Measurements from ENCODE around the gene PDE8A.
A peak's percentile ranks its signal among the peaks of the same experiment; 100 is the strongest.

PDE8A gene

DNA sequence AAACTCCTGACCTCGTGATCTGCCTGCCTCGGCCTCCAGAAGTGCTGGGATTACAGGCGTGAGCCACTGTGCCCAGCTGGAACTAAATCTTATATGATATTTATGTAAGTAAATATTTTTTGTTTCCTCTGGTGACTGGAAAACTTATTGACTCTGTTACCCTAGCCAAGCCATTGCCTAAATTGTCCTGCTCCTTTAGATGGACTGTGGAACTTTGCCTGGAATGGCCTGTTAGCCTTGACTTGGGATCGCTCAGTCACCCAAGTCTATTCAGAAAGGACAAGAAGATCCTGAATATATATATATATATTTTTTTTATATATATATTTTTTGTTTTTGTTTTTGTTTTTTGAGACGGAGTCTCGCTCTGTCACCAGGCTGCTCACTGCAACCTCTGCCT, 113.9 kb downstream of the PDE8A start:
- peaks cover 24 to 26% of the 10 kb centered on the region in 2 donors for H3K36me3 ChIP-seq (ENCODE audit: control insufficient read depth in 2 of 2, insufficient read depth in 2 of 2, low read length in 2 of 2)
- no peaks in the 10 kb centered on the region for H3K4me1 ChIP-seq (ENCODE audit: control insufficient read depth in 2 of 2, insufficient read depth in 2 of 2, low read length in 2 of 2)
- H3K4me3 ChIP-seq (ENCODE audit: low read length in 2 of 2): no peak overlapping the region
- no peak overlapping the region for H3K9ac ChIP-seq (ENCODE audit: low read depth in 1 of 2, low read length in 2 of 2)
- H3K27ac ChIP-seq (ENCODE audit: low read depth in 2 of 2, low read length in 2 of 2): no peak overlapping the region
- no peaks in the 10 kb centered on the region for H3K9me3 ChIP-seq (ENCODE audit: control insufficient read depth in 2 of 2, low read length in 2 of 2)
- H3K27me3 ChIP-seq (ENCODE audit: control insufficient read depth in 2 of 2, insufficient read depth in 2 of 2, low read length in 2 of 2): no peaks in the 10 kb centered on the region

DNA sequence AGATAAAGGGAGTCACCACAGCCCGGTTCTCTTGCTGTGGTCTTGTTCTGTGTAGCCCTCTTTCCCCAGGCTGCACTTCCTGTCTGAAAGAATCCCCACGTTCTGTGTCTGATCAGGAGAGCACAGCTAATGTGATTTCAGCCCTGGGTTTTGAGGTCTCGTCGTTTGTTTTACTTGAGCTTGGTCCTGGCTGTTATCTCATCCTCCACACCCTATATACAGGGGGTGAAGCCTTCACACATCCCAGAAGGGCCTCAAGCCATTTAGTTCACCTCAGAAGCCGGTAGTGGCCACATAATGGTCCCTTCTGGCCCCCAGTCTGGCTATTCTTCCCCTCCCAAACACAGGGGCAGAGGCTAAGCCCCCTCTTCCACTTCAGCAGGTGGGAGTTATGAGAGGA, 115.6 kb downstream of the PDE8A start:
- H3K27ac ChIP-seq (ENCODE audit: low read depth in 2 of 2, low read length in 2 of 2): no peak overlapping the region
- H3K36me3 ChIP-seq (ENCODE audit: control insufficient read depth in 2 of 2, insufficient read depth in 2 of 2, low read length in 2 of 2): peaks cover 16 to 32% of the 10 kb centered on the region in 2 donors
- no peak overlapping the region for H3K9ac ChIP-seq (ENCODE audit: low read depth in 1 of 2, low read length in 2 of 2)

DNA sequence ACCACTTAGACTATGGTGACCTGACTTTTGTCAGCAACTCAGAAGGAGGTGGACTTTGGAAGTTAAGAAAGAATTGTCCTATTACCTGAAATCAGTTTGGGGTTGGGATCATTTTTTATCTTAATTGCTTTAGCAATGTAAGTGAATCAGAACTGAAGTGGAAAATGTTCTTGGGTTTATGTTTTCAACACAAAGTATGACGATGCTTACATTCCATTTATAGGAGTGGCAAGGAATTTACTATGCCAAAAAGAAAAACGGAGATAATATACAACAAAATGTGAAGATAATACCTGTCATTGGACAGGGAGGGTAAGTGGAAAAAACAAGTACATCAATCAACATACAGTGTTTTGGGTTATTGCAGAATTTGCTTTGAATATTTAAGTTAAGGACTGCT, 116.1 kb downstream of the PDE8A start:
- Histone ChIP-seq H3K9me3 (ENCODE audit: control insufficient read depth in 2 of 2, low read length in 2 of 2) (no peaks in the 10 kb centered on the region), H3K9ac (ENCODE audit: low read depth in 1 of 2, low read length in 2 of 2) (no peak overlapping the region), H3K4me1 (ENCODE audit: control insufficient read depth in 2 of 2, insufficient read depth in 2 of 2, low read length in 2 of 2) (no peaks in the 10 kb centered on the region), H3K4me3 (ENCODE audit: low read length in 2 of 2) (no peak overlapping the region), H3K27me3 (ENCODE audit: control insufficient read depth in 2 of 2, insufficient read depth in 2 of 2, low read length in 2 of 2) (no peaks in the 10 kb centered on the region), H3K36me3 (ENCODE audit: control insufficient read depth in 2 of 2, insufficient read depth in 2 of 2, low read length in 2 of 2) (peaks cover 12 to 27% of the 10 kb centered on the region in 2 donors), H3K27ac (ENCODE audit: low read depth in 2 of 2, low read length in 2 of 2) (no peak overlapping the region)

More for the DNA sequence above, 115.6 kb downstream of the PDE8A start:
- no peaks in the 10 kb centered on the region for H3K9me3 ChIP-seq (ENCODE audit: control insufficient read depth in 2 of 2, low read length in 2 of 2)
- H3K4me3 ChIP-seq (ENCODE audit: low read length in 2 of 2): no peak overlapping the region
- no peaks in the 10 kb centered on the region for H3K27me3 ChIP-seq (ENCODE audit: control insufficient read depth in 2 of 2, insufficient read depth in 2 of 2, low read length in 2 of 2)
- H3K4me1 ChIP-seq (ENCODE audit: control insufficient read depth in 2 of 2, insufficient read depth in 2 of 2, low read length in 2 of 2): no peaks in the 10 kb centered on the region

DNA sequence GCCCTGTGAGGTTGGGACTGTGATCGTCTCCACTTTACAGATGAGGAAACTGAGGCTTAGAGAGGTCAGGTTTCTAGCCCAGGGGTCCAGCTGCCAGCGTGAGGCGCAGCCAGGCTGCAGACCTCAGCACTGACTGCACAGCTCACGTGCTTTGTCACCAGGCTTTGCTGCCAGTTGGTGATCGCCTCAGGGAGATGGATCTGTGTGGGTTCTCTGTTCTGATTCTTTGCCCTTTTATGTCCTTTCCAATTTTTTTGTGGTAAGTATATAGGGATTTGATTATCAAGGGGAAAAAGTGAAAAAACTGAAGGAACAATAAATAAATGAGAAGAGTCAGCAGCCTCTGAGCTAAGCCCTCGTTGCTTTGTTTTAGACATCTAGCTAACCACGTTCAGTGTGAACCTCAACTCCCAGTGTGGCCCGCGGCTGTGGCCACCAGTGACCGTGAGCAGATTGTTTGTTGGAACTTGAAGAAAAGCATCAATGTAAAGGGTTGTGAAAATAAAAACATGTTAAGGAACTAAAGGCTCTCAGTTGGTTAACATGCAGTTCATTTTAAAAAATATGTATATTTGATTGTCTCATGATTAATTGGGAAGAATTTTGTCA, 117.6 kb downstream of the PDE8A start:
- Histone ChIP-seq H3K27ac (ENCODE audit: low read depth in 2 of 2, low read length in 2 of 2) (no peak overlapping the region), H3K9ac (ENCODE audit: low read depth in 1 of 2, low read length in 2 of 2) (no peak overlapping the region), H3K36me3 (ENCODE audit: control insufficient read depth in 2 of 2, insufficient read depth in 2 of 2, low read length in 2 of 2) (peaks cover 15 to 37% of the 10 kb centered on the region in 2 donors), H3K9me3 (ENCODE audit: control insufficient read depth in 2 of 2, low read length in 2 of 2) (no peaks in the 10 kb centered on the region), H3K4me3 (ENCODE audit: low read length in 2 of 2) (no peak overlapping the region), H3K4me1 (ENCODE audit: control insufficient read depth in 2 of 2, insufficient read depth in 2 of 2, low read length in 2 of 2) (no peaks in the 10 kb centered on the region), H3K27me3 (ENCODE audit: control insufficient read depth in 2 of 2, insufficient read depth in 2 of 2, low read length in 2 of 2) (no peaks in the 10 kb centered on the region)

DNA sequence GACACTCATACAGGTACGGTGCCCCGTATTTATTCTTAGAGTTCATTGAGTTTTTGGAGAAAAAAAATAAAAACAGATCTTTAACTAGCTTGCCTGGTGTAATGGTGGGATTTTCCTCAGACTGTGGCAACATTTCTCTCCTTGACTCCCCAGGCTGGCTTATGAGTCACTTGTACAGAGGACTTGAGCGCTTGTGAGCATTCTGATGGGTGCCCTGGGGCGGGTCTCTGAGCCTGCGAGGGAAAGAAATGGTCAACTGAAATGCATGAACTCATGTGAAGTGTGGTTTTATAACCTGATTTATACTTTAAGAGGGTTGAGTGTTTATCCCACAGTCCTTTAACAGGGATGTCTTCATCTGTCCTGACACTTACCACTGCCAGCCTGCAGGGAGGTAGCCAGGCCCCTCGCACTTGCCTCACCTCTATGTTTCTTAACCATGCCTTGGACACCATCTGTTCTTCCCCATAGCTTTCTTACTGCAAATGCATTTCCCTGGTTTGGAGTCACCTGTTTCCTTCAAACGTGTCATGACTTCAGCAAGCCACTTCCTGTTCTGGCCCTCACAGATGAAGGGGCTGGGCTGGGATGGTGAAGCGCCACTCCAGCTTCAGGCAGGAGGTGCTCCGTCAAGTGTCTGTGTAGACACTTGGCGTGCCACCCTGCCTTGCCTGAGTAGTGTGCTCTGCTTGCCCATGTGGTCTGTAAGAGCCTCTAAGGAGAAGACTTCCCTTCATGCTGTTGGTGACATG, 118.7 kb downstream of the PDE8A start:
- H3K4me1 ChIP-seq (ENCODE audit: control insufficient read depth in 2 of 2, insufficient read depth in 2 of 2, low read length in 2 of 2): no peaks in the 10 kb centered on the region
- no peak overlapping the region for H3K27ac ChIP-seq (ENCODE audit: low read depth in 2 of 2, low read length in 2 of 2)

DNA sequence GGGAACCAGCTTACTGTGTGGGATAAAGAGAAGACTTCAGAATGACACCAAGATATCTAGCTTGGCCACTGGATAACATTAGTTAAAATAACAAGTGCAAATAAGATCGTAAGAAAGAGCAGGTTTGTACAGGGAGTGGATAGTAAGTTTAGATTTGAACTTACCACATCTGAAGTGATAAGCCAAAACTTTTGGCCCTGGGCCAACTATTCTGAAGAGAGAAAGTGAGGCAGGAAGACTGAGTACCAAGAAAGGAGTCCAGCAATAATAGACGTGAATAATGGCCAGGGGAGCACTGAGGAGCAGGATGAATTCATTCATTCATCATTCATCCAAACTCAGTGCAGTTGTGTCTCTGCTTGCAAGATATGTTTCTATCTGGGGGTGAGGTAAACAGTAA, 122.9 kb downstream of the PDE8A start:
- no peak overlapping the region for H3K4me3 ChIP-seq (ENCODE audit: low read length in 2 of 2)
- H3K27me3 ChIP-seq (ENCODE audit: control insufficient read depth in 2 of 2, insufficient read depth in 2 of 2, low read length in 2 of 2): no peaks in the 10 kb centered on the region
- peaks cover 24 to 45% of the 10 kb centered on the region in 2 donors for H3K36me3 ChIP-seq (ENCODE audit: control insufficient read depth in 2 of 2, insufficient read depth in 2 of 2, low read length in 2 of 2)
- no peak overlapping the region for H3K27ac ChIP-seq (ENCODE audit: low read depth in 2 of 2, low read length in 2 of 2)
- H3K9me3 ChIP-seq (ENCODE audit: control insufficient read depth in 2 of 2, low read length in 2 of 2): no peaks in the 10 kb centered on the region
- H3K9ac ChIP-seq (ENCODE audit: low read depth in 1 of 2, low read length in 2 of 2): no peak overlapping the region
- no peaks in the 10 kb centered on the region for H3K4me1 ChIP-seq (ENCODE audit: control insufficient read depth in 2 of 2, insufficient read depth in 2 of 2, low read length in 2 of 2)

More for the DNA sequence above, 118.7 kb downstream of the PDE8A start:
- Histone ChIP-seq H3K36me3 (ENCODE audit: control insufficient read depth in 2 of 2, insufficient read depth in 2 of 2, low read length in 2 of 2) (peaks cover 11 to 41% of the 10 kb centered on the region in 2 donors), H3K4me3 (ENCODE audit: low read length in 2 of 2) (no peak overlapping the region), H3K9ac (ENCODE audit: low read depth in 1 of 2, low read length in 2 of 2) (no peak overlapping the region), H3K27me3 (ENCODE audit: control insufficient read depth in 2 of 2, insufficient read depth in 2 of 2, low read length in 2 of 2) (no peaks in the 10 kb centered on the region), H3K9me3 (ENCODE audit: control insufficient read depth in 2 of 2, low read length in 2 of 2) (no peaks in the 10 kb centered on the region)

DNA sequence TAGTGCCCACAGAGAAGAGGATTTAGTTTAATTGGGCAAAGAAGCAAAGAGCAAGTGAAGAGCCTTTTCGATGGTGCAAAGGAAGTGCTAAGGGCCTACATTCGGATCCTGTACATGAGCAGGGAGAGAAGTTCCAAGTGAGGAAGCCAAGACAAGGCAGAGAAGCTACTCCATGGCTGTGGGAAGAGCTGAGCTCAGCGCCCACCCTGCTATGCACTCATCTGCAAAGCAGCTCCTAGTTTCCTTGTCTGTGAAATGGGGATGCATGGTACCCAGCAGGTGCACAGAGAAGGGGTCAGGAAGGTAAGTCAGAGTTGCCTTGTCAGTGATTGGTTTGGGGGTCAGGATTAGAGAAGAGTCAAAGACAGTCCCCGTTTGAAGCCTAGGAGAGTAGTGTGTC, 126.5 kb downstream of the PDE8A start:
- Histone ChIP-seq H3K27me3 (ENCODE audit: control insufficient read depth in 2 of 2, insufficient read depth in 2 of 2, low read length in 2 of 2) (no peaks in the 10 kb centered on the region), H3K4me3 (ENCODE audit: low read length in 2 of 2) (no peak overlapping the region), H3K27ac (ENCODE audit: low read depth in 2 of 2, low read length in 2 of 2) (no peak overlapping the region), H3K9ac (ENCODE audit: low read depth in 1 of 2, low read length in 2 of 2) (no peak overlapping the region), H3K9me3 (ENCODE audit: control insufficient read depth in 2 of 2, low read length in 2 of 2) (no peaks in the 10 kb centered on the region), H3K4me1 (ENCODE audit: control insufficient read depth in 2 of 2, insufficient read depth in 2 of 2, low read length in 2 of 2) (no peaks in the 10 kb centered on the region), H3K36me3 (ENCODE audit: control insufficient read depth in 2 of 2, insufficient read depth in 2 of 2, low read length in 2 of 2) (peaks cover 31 to 42% of the 10 kb centered on the region in 2 donors)

DNA sequence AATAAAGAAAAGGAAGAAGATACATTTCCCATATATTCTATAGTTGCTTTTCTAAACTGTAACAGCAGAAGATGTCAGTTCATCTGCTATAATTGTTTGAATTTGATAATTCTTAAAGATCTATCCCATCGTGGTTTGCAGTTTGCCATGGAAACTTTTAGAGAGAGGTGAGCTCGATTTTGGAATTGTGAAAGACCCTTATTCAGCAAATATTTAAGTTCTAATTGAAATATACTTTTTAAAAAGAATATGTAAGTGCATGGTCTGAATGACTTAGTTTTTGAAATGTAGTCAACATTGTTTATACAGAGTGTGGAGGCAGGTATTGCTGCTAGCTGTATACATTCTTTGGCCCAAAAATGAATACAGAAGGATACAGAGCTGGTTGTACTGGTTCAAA, 127.7 kb downstream of the PDE8A start:
- peaks cover 35 to 44% of the 10 kb centered on the region in 2 donors for H3K36me3 ChIP-seq (ENCODE audit: control insufficient read depth in 2 of 2, insufficient read depth in 2 of 2, low read length in 2 of 2)
- H3K27me3 ChIP-seq (ENCODE audit: control insufficient read depth in 2 of 2, insufficient read depth in 2 of 2, low read length in 2 of 2): no peaks in the 10 kb centered on the region
- no peak overlapping the region for H3K4me3 ChIP-seq (ENCODE audit: low read length in 2 of 2)
- H3K9ac ChIP-seq (ENCODE audit: low read depth in 1 of 2, low read length in 2 of 2): no peak overlapping the region
- H3K27ac ChIP-seq (ENCODE audit: low read depth in 2 of 2, low read length in 2 of 2): no peak overlapping the region
- no peaks in the 10 kb centered on the region for H3K4me1 ChIP-seq (ENCODE audit: control insufficient read depth in 2 of 2, insufficient read depth in 2 of 2, low read length in 2 of 2)
- H3K9me3 ChIP-seq (ENCODE audit: control insufficient read depth in 2 of 2, low read length in 2 of 2): no peaks in the 10 kb centered on the region

DNA sequence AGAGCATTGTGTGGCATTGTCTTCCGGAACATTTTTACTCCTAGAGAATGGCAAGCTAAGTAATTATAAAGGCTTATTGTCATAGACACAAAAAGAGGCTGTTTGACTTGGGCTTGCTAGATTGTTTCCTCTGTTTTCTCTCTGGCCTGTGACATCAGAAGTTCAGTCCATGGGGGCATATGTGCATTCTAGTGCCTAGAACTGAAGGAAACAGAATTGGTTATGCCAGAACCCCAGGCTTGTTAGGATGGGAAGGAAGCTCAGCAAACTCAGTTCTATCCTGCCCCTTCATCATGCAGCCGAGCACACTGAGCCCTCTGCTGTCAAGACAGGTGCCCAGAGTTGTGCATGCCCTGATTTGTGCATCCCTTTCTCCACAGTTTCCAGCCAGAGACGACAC, 131.3 kb downstream of the PDE8A start:
- Histone ChIP-seq H3K27me3 (ENCODE audit: control insufficient read depth in 2 of 2, insufficient read depth in 2 of 2, low read length in 2 of 2) (no peaks in the 10 kb centered on the region), H3K4me3 (ENCODE audit: low read length in 2 of 2) (no peak overlapping the region), H3K4me1 (ENCODE audit: control insufficient read depth in 2 of 2, insufficient read depth in 2 of 2, low read length in 2 of 2) (no peaks in the 10 kb centered on the region), H3K9me3 (ENCODE audit: control insufficient read depth in 2 of 2, low read length in 2 of 2) (no peaks in the 10 kb centered on the region), H3K36me3 (ENCODE audit: control insufficient read depth in 2 of 2, insufficient read depth in 2 of 2, low read length in 2 of 2) (peaks cover 48 to 68% of the 10 kb centered on the region in 2 donors), H3K27ac (ENCODE audit: low read depth in 2 of 2, low read length in 2 of 2) (no peak overlapping the region), H3K9ac (ENCODE audit: low read depth in 1 of 2, low read length in 2 of 2) (no peak overlapping the region)

DNA sequence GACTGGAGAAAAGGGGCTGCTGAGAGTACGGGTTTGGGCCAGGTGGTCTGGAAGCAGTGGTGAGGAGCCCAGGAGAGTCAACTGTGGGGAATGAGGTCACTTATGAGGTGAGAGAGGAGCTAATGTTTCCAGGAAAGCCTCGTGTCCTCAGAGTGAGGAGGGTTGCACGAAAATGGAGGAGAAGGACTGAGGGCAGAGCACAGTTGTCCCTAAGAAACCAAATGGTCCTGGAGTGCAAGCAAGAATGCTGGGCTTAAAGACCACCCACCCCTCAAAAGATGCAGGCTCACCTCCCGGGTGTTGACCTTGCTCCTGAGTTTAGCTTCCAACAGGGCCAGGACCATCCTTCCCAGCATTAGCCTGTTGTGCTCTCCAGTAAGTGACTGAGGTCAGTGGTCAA, 133.2 kb downstream of the PDE8A start:
- Histone ChIP-seq H3K36me3 (ENCODE audit: control insufficient read depth in 2 of 2, insufficient read depth in 2 of 2, low read length in 2 of 2) (peaks cover 40 to 64% of the 10 kb centered on the region in 2 donors), H3K9me3 (ENCODE audit: control insufficient read depth in 2 of 2, low read length in 2 of 2) (no peaks in the 10 kb centered on the region)

More for the DNA sequence above, 133.2 kb downstream of the PDE8A start:
- H3K4me1 ChIP-seq (ENCODE audit: control insufficient read depth in 2 of 2, insufficient read depth in 2 of 2, low read length in 2 of 2): no peaks in the 10 kb centered on the region
- peak overlapping the region in 1 of 2 donors; percentile 15 for H3K9ac ChIP-seq (ENCODE audit: low read depth in 1 of 2, low read length in 2 of 2)
- H3K27me3 ChIP-seq (ENCODE audit: control insufficient read depth in 2 of 2, insufficient read depth in 2 of 2, low read length in 2 of 2): no peaks in the 10 kb centered on the region
- no peak overlapping the region for H3K4me3 ChIP-seq (ENCODE audit: low read length in 2 of 2)
- H3K27ac ChIP-seq (ENCODE audit: low read depth in 2 of 2, low read length in 2 of 2): no peak overlapping the region
